Urinary bladder (tissue), 4 donors: ENCODE measurements around the gene MGMT. TPM values are rescaled to one million over a fixed set of nuclear protein-coding genes. Genes with fewer than 3 reads are reported as not detected.
A peak's percentile ranks its signal among the peaks of the same experiment; 100 is the strongest.
"Not testable (repeated sequence)": the region's sequence is repeated elsewhere in the genome, so short reads cannot be mapped to it uniquely, and the experiment has no call there.

ENCODE experiments used
- DNase-seq: peaks from one replicate; pipeline ENCODE4 v3.0.0-alpha.2; 2015; ENCODE audit errors: extremely low spot score
- H3K27ac ChIP-seq: one replicate; pipeline ENCODE4 v1.5.1; 2013; ENCODE audit warnings: low read depth, mild to moderate bottlenecking, moderate library complexity
- H3K36me3 ChIP-seq: one replicate; pipeline ENCODE4 v1.6.1; 2013; ENCODE audit warnings: mild to moderate bottlenecking, moderate library complexity; ENCODE audit not compliant: insufficient read depth
- H3K4me1 ChIP-seq: one replicate; pipeline ENCODE4 v1.6.1; 2013; ENCODE audit warnings: mild to moderate bottlenecking, moderate library complexity; ENCODE audit not compliant: insufficient read depth
- H3K4me3 ChIP-seq: one replicate; pipeline ENCODE4 v1.5.1; 2013; ENCODE audit warnings: low read depth, low read length
- WGBS: extraction: QIAGEN DNeasy Blood & Tissue Kit; methylation state at CpG from one replicate; pipeline ENCODE4 v1.1.7; 2013; 5-methylcytosine and 5-hydroxymethylcytosine counted together
- polyA plus RNA-seq: library from polyadenylated mRNA; stranded (reverse); fragments of 200-250 nt; gene quantifications from one replicate; pipeline ENCODE4 v1.2.3, GENCODE V29; 2013
- total RNA-seq: library from RNA; depleted of rRNA; stranded (reverse); fragments of >200 nt; gene quantifications from one replicate; pipeline ENCODE4 v1.2.3, GENCODE V29; 2014
- donor health status: healthy with polysubstance abuse.
- donor health status: healthy.

The MGMT gene
- 28.5 TPM for total RNA-seq
- polyA plus RNA-seq: 19.5 TPM

DNA sequence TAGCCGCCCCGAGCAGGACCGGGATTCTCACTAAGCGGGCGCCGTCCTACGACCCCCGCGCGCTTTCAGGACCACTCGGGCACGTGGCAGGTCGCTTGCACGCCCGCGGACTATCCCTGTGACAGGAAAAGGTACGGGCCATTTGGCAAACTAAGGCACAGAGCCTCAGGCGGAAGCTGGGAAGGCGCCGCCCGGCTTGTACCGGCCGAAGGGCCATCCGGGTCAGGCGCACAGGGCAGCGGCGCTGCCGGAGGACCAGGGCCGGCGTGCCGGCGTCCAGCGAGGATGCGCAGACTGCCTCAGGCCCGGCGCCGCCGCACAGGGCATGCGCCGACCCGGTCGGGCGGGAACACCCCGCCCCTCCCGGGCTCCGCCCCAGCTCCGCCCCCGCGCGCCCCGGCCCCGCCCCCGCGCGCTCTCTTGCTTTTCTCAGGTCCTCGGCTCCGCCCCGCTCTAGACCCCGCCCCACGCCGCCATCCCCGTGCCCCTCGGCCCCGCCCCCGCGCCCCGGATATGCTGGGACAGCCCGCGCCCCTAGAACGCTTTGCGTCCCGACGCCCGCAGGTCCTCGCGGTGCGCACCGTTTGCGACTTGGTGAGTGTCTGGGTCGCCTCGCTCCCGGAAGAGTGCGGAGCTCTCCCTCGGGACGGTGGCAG, at the start of gene MGMT:
MGMT (plus strand) TSS at position 539 of the 656 bp plus-strand sequence.
- H3K4me1 ChIP-seq: no peaks in the 10 kb centered on the region
- no peaks in the 10 kb centered on the region for H3K36me3 ChIP-seq
- 4% methylated on average over 85 of the region's 85 CpGs for WGBS
- DNase-seq: peak; percentile 69
- H3K27ac ChIP-seq: peak within 1 kb of the TSS; percentile 81
- peak within 1 kb of the TSS; percentile 75 for H3K4me3 ChIP-seq

DNA sequence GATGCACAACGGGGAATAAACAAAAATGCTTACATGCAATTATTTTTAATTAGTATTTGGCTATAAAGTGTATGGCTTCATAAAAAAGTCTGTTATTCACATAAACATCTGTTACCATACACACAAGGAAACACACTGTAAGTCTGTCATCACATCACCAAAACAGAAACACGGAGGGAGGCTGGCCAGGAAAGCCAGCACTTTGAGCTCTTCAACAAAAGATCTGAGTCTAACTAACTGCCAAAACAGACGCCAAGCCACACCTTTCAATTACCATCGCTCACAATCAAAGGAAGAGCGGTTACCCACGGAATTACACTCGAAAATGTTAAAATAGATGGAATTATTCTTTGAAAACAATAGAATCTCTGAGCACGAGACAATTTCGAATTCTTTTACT, 49.2 kb upstream of the MGMT start:
- Histone ChIP-seq H3K36me3 (no peaks in the 10 kb centered on the region), H3K4me1 (no peaks in the 10 kb centered on the region), H3K4me3 (no peak overlapping the region), H3K27ac (no peak overlapping the region)
- 34% methylated on average over 9 of the region's 9 CpGs for WGBS
- DNase-seq: no peak

DNA sequence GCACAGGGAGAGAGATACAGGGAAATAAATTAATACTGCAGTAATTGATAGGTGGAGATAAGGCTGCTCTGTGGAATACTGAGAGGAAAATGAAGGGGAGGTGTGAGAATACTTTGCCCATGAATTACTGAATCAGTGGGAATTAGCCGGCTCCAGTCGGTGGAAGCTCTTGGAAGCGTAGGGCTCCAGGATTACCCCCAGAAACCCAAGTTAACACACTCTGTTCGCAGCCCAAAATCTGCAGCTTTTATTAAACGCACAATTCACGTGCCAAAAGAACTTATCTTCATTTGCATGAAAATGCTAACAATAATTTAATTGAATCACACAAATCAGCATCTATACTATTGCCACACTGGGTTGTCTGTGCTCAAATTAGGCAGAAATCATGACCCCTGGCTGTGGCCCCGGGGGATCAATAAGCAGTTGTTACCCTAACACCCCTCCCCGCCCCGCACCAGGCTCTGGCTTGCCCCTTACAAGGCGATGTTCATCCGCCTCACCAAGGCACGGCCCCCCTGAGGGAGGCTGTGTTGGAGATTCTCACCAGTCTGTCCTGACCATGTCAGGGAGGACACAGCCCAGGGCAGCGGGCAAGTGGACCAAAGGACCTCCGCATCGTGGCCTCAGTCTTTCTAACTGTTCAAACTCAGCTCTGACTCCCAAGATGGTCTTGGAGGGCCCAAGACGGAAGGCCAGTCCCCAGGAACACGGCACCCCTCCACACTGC, 48.4 kb upstream of the MGMT start:
- DNase-seq: no peak
- no peaks in the 10 kb centered on the region for H3K4me1 ChIP-seq
- H3K4me3 ChIP-seq: no peak overlapping the region
- H3K27ac ChIP-seq: no peak overlapping the region
- WGBS: 94% methylated on average over 17 of the region's 17 CpGs
- H3K36me3 ChIP-seq: no peaks in the 10 kb centered on the region

DNA sequence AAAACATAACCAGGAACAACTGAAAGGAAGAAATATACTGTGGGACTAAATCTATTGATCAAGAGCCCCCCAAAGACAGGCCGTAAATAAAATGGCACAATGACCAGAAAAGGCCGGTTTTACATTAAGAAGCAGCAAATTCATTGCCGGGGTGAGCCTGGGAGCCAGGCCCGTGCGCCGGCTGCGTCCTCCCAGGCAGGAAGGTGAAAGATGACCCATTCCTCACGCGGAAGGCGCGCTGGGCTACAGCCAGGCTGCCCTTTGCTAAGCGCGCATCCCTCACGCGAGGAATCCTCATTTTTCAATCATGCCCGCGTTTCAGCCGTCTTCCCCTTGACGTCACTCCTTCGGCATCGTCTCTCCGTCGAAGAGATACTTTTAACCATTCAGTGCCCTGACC, 47.6 kb upstream of the MGMT start:
- H3K27ac ChIP-seq: no peak overlapping the region
- H3K36me3 ChIP-seq: no peaks in the 10 kb centered on the region
- DNase-seq: no peak
- no peaks in the 10 kb centered on the region for H3K4me1 ChIP-seq
- WGBS: 91% methylated on average over 23 of the region's 23 CpGs
- H3K4me3 ChIP-seq: no peak overlapping the region

DNA sequence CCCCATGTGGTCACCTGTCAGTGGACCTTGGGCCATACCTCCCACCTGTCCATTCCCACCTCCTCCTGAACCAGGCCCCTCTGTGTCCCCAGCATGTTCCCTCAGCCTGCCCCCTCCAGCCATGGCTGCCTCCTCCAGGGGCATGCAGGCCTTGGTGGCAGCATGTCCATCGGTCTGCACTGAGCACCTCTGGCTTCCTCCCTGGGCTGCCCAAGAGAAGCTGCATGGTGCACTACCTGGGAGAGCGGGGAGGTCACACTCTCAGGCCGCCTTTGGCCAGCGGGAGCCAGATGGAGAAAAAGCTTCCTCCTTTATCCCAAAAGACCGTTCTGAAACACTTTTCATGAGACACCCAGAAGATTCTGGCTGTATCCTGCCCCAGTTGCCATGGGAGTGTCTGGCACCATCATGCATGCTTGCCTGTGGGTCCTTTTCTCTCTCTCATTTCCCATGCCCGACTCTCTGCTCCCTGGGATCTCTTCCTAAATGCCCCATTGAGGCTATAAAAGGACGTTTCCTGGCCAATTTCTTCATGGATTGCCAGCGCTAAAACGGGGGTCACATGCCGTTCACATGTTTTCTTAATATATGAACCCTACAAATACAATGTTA, 45.5 kb upstream of the MGMT start:
- WGBS: 93% methylated on average over 10 of the region's 10 CpGs
- no peak for DNase-seq

DNA sequence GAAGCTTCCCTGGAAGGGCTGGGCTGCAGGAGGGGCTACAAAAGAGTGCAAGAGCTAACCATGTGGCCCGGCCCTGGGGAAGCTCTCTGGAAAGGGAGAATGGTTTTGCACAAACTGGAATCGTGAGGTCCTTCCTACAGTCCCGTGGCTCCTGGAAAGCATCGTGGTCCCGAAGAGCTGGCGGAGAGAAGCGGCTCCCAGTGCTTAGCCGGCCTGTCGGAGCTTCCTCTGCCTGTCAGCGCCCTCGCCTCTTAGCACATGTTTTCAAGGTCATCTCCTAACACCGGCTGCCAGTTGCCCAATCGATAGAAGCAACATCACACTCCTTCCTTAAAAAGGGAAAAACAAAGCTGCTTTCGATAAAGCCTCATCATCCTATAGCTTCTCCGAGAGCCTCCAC, 42.1 kb upstream of the MGMT start:
- H3K36me3 ChIP-seq: no peaks in the 10 kb centered on the region
- H3K4me3 ChIP-seq: no peak overlapping the region
- DNase-seq: no peak
- H3K4me1 ChIP-seq: no peaks in the 10 kb centered on the region
- H3K27ac ChIP-seq: no peak overlapping the region
- 90% methylated on average over 15 of the region's 15 CpGs for WGBS

More for the DNA sequence above, 45.5 kb upstream of the MGMT start:
- no peaks in the 10 kb centered on the region for H3K4me1 ChIP-seq
- H3K27ac ChIP-seq: no peak overlapping the region
- H3K4me3 ChIP-seq: no peak overlapping the region
- no peaks in the 10 kb centered on the region for H3K36me3 ChIP-seq

DNA sequence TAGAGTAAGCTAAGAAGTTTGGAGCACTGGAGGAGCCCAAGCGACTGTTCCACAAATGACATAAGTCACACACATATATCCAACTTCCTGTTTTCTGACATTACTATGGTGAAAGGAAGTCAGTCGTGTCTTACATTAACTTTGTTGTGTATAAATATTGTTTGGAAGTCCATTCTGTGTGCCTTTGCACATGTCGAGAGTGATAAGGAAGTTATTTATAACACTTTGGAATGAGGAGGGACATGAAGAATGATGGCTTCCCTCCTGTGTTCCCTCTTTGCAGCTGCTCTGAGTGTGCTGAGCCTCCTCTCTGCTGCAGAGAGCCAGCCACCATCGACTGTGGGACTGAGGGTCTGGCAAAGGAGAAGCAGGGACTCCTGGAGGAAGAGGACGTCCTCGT, 40.4 kb upstream of the MGMT start:
- H3K4me3 ChIP-seq: no peak overlapping the region
- 44% methylated on average over 6 of the region's 6 CpGs for WGBS
- DNase-seq: no peak
- no peaks in the 10 kb centered on the region for H3K36me3 ChIP-seq
- no peak overlapping the region for H3K27ac ChIP-seq
- no peaks in the 10 kb centered on the region for H3K4me1 ChIP-seq

DNA sequence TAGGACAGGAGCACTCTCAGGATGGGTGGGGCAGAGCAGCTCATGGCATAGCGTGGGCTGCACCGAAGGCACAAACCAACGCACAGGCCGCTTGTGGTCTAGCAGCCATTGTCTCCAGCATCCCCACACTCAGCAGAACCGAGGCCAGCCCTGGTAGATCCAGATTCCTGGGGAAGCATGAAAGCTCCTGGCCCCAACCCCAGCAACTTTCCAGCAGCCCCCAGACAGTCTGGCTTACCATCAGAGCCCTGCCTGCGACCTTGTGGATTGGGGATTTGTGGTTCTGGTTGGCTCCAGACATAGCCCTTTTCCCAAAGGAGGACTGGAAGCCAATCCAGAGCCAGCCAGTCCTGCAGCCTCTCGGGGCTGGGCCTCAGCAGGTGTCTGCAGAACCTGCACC, 33.8 kb upstream of the MGMT start:
- DNase-seq: no peak
- H3K27ac ChIP-seq: no peak overlapping the region
- no peaks in the 10 kb centered on the region for H3K36me3 ChIP-seq
- no peak overlapping the region for H3K4me3 ChIP-seq
- no peaks in the 10 kb centered on the region for H3K4me1 ChIP-seq
- 91% methylated on average over 7 of the region's 7 CpGs for whole genome bisulfite sequencing

DNA sequence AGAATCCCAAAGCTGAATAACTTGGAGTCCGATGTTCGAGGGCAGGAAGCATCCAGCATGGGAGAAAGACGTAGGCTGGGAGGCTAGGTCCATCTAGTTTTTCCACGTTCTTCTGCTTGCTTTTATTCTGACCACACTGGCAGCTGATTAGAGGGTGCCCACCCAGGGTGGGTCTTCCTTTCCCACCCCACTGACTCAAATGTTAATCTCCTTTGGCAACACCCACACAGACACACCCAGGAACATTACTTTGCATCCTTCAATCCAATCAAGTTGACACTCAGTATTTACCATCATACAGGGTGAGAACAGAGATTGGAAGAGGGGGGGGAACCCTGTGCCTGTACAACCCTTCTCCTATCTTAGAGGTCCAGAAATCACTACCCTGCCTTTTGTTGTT, 31.3 kb upstream of the MGMT start:
- H3K36me3 ChIP-seq, H3K4me3 ChIP-seq, DNase-seq, H3K27ac ChIP-seq, H3K4me1 ChIP-seq: not testable (repeated sequence)
- WGBS: 93% methylated on average over 4 of the region's 4 CpGs

DNA sequence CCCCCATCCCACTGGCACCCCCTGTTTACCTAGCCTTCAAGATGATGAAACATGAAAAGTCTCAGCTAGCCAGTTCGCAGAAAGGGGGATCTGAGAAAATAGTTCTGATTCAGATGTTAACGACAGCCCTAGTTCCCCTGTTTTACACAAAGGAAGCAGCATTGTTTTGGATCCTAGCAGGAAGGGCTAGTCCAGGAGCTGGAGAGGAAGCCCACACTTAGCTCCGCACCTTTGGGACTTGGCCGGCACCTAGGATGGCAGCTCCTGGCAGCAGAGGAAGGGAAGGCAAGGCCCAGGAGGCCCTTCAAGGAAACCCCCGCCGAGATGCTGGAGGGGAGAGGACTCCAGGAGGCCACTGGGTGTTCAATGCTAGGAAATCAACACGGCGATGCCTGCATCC, 29.0 kb upstream of the MGMT start:
- H3K4me3 ChIP-seq: no peak overlapping the region
- DNase-seq: no peak
- 77% methylated on average over 8 of the region's 8 CpGs for WGBS
- no peaks in the 10 kb centered on the region for H3K4me1 ChIP-seq
- H3K36me3 ChIP-seq: no peaks in the 10 kb centered on the region
- H3K27ac ChIP-seq: no peak overlapping the region

DNA sequence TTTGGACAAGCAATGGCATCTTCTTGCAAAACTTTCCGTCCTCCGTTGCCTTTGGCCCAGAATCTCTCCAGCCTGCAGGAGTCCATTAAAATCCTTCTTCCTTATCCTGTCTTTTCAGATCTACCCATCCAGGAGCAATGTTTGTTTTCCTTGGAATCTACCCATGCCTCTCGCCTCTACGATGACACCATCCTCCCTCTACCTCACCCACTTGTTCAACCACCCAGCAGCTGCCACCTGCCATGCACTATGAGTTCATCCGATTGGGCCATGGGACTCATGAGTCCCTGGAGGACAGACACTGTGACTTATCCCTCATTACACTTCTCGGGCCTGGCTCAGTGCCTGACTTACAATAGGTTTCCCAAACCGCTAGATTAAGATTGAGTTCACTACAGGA, 26.8 kb upstream of the MGMT start:
- Histone ChIP-seq H3K36me3 (no peaks in the 10 kb centered on the region), H3K4me3 (no peak overlapping the region), H3K27ac (no peak overlapping the region), H3K4me1 (no peaks in the 10 kb centered on the region)
- DNase-seq: no peak
- 93% methylated on average over 7 of the region's 7 CpGs for WGBS

DNA sequence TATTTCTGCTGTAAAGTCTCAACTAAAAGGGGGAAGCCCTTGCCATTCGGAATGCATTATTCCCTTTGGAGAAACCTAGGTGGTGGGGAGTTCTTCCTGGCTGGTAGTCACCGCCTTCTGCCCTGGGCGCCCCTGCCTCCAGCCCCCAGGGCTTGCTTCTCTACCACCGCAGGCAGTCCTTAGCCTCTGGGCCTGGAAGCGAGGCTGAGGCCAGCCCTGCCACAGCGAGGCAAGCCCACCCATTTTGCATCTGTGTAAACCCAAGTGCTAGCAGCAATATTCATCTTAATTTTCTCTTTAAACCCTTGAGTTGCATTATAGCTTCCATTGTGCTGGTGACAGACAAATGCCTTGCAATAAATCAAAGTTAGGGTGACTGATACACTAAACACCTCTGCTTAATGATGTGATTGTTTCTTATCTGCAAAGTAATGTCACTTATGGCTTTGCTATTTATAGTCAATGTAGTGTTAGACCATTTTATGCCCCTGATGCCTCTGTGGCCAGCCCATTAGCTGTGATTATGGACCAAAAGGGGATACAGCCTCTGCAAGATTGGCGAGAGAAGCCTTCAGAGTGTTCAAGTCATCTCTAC, 26.2 kb upstream of the MGMT start:
- no peak overlapping the region for H3K27ac ChIP-seq
- no peaks in the 10 kb centered on the region for H3K4me1 ChIP-seq
- no peaks in the 10 kb centered on the region for H3K36me3 ChIP-seq
- no peak overlapping the region for H3K4me3 ChIP-seq
- 80% methylated on average over 7 of the region's 7 CpGs for WGBS
- DNase-seq: no peak

DNA sequence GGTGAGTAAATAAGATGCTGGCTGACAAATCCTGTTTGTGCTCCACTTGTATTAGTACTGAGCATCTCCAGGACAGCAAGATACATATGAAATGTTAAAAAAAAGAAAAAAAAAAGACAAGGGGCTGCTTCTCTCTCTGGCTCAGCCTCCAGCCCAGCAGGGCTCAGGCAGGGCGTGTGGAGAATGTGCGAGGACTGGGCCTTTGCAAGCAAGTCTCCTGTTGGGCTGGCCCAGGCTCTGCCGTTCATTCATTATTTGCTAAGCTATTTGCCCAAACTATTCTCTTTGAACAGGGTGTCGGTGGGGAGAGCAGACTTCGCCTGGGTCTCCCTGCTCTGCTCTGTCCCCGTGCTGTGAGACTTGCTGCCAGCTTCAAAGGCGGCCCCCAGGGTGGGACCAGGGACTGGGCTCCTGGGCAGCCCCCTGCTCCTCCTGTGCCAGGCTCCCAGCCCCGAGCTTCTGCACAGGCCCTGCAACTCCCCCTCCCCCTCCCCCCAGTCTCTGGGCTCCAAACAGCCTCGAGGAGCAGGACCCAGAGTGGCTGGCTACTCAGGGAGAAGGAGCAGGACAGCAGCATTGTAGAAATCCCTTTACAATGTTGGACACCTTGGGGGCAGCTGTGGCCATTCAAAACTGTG, 25.6 kb upstream of the MGMT start:
- no peaks in the 10 kb centered on the region for H3K4me1 ChIP-seq
- 77% methylated on average over 9 of the region's 9 CpGs for WGBS
- DNase-seq: no peak
- no peaks in the 10 kb centered on the region for H3K36me3 ChIP-seq
- no peak overlapping the region for H3K27ac ChIP-seq
- H3K4me3 ChIP-seq: no peak overlapping the region
